ENCODE measurements around the gene ORMDL3. TPM values are rescaled to one million over a fixed set of nuclear protein-coding genes. Genes with fewer than 3 reads are reported as not detected.

ORMDL3 gene
- total RNA-seq, 1 experiment from 2014 or later, result 14.7 TPM

DNA sequence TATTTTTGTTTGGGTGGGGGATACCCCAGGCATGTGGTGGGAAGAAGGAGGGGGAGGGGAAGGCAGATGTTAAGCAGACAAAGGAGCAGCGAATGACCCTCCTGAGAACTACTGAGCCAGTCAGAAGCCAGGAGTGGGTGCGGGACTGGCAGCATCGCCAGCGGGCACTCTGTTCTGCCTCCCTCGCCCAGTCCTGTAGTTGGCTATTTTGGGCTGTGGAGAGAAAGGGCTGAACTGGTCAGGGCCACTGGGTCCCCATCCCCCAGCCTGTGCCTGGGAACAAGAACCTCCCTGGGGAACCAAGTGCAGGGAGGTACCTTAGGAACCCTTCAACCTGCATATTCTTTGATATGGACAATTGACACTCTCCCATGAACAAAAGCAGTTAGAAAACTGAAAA is 6.5 kb upstream of the ORMDL3 start:
- Mint-ChIP-seq H3K27ac (ENCODE audit: low read depth, unreplicated experiment) (no peak overlapping the region), H3K4me3 (ENCODE audit: unreplicated experiment) (no peak overlapping the region), H3K27me3 (ENCODE audit: insufficient read depth, unreplicated experiment) (no peaks in the 10 kb centered on the region), H3K4me1 (ENCODE audit: insufficient read depth, unreplicated experiment) (peaks cover 10% of the 10 kb centered on the region), H3K36me3 (ENCODE audit: insufficient read depth, unreplicated experiment) (no peaks in the 10 kb centered on the region), H3K9me3 (ENCODE audit: unreplicated experiment) (no peaks in the 10 kb centered on the region)
- TF ChIP-seq, protein P1, sequence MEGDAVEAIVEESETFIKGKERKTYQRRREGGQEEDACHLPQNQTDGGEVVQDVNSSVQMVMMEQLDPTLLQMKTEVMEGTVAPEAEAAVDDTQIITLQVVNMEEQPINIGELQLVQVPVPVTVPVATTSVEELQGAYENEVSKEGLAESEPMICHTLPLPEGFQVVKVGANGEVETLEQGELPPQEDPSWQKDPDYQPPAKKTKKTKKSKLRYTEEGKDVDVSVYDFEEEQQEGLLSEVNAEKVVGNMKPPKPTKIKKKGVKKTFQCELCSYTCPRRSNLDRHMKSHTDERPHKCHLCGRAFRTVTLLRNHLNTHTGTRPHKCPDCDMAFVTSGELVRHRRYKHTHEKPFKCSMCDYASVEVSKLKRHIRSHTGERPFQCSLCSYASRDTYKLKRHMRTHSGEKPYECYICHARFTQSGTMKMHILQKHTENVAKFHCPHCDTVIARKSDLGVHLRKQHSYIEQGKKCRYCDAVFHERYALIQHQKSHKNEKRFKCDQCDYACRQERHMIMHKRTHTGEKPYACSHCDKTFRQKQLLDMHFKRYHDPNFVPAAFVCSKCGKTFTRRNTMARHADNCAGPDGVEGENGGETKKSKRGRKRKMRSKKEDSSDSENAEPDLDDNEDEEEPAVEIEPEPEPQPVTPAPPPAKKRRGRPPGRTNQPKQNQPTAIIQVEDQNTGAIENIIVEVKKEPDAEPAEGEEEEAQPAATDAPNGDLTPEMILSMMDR (IDR thresholded peaks at IDR 0.05; ENCODE audit: unreplicated experiment), result no peak
- BruUV-seq (replicated peaks), result no TSS peak
- POLR2A ChIA-PET, result interaction anchor here (0.6 kb wide), 1 partner anchor 252 kb away, joined by 3 read pairs; no protein-coding TSS in a partner anchor
- intact Hi-C loops (cut with micrococcal nuclease), result no loop called here
- no peak for DNase-seq (ENCODE audit: unreplicated experiment)
- CTCF ChIA-PET, result no interaction called here

DNA sequence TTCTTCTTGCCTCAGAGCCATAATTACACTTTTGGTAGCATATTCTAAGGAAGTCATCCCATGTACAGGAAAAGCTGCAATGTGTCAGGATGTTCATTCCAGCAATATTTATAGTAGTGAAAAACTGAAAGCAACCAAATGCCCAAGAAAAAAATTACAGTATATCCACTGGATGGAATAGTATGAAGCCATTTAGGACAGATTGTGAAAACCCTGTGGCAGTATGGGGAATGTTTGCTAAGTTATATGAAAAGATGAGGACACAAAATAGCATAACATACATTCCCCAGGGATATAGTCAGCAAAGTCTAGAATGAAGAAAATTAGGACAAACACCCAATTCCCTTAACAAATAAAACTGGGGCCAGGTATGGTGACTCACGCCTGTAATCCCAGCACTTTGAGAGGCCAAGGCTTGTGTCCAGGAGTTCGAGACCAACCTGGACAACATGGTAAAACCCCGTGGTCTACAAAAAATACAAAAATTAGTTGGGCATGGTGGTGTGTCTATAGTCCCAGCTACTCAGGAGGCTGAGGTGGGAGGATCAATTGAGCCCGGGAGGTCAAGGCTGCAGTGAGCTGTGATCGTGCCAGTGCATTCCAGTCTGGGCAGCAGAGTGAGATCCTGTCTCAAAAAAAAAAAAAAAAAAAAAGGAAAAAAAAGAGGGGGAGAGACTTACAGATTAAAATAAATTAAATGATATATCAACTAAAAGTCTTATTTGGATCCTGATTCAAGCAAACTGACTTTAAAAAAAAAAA is 2.4 kb upstream of the ORMDL3 start:
- no TSS peak for BruUV-seq (replicated peaks)

DNA sequence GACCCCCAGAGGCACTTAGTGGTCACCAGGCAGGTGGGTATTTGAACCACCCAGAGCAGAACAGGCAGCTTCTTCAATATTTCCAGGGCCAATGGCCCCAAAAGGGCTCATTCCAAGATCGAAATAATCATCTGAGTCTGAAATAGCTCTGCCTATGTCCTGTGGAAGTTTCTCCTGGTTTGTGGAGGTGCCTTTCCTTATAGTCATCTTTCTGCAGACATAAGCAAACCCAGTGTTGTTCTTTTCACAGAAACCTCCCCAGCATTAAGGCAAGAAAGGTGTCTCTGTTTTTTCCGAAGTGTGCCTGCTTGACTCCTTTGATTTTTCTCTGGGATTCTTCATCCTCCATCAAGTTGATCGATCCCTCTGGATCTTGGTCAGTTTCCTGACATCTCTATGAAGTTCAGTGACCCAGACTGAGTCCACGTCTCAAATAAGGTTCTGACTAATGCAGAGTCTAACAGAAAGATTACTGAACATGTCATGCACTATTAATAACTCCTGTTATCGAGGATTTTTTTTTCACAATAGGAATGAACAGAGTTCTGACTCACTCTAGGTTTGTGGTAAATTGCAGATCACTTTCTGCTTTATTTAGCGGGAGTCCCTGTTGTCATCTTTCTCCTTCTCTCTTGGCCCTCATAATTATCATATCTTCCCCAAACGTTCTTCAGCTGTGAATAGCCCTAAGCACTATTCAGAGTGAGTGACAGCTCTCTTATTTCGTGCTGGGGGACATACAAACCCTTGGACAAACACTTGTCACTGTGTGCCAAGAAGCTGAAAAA is 1.7 kb upstream of the ORMDL3 start:
- Mint-ChIP-seq H3K36me3 (ENCODE audit: insufficient read depth, unreplicated experiment) (no peaks in the 10 kb centered on the region), H3K4me3 (ENCODE audit: unreplicated experiment) (peak overlapping the region; percentile 10)
- no TSS peak for BruUV-seq (replicated peaks)

More for the DNA sequence above, 2.4 kb upstream of the ORMDL3 start:
- H3K27me3 Mint-ChIP-seq (ENCODE audit: insufficient read depth, unreplicated experiment), result no peaks in the 10 kb centered on the region
- no peaks in the 10 kb centered on the region for H3K36me3 Mint-ChIP-seq (ENCODE audit: insufficient read depth, unreplicated experiment)
- H3K27ac Mint-ChIP-seq (ENCODE audit: low read depth, unreplicated experiment), result peak overlapping the region; percentile 59
- peaks cover 18% of the 10 kb centered on the region for H3K4me1 Mint-ChIP-seq (ENCODE audit: insufficient read depth, unreplicated experiment)
- CTCF ChIA-PET, result interaction anchor here (0.6 to 0.7 kb wide), 6 partner anchors 47 to 307 kb away, joined by 3 to 5 read pairs (median 3); partner anchors contain the start of gene CSF3
- POLR2A ChIA-PET, result interaction anchor here (0.6 to 1.6 kb wide), 6 partner anchors 9 to 469 kb away, joined by 3 read pairs; no protein-coding TSS in a partner anchor
- TF ChIP-seq, protein P1 (IDR thresholded peaks at IDR 0.05; ENCODE audit: unreplicated experiment), result no peak
- H3K9me3 Mint-ChIP-seq (ENCODE audit: unreplicated experiment), result no peaks in the 10 kb centered on the region
- intact Hi-C loops (cut with micrococcal nuclease), result loop anchor here (1.0 kb wide), 1 partner anchor 50 kb away; the partner anchor contains the start of gene PSMD3
- DNase-seq (ENCODE audit: unreplicated experiment), result peak; percentile 55
- no peak overlapping the region for H3K4me3 Mint-ChIP-seq (ENCODE audit: unreplicated experiment)

More for the DNA sequence above, 1.7 kb upstream of the ORMDL3 start:
- TF ChIP-seq, protein P1 (IDR thresholded peaks at IDR 0.05; ENCODE audit: unreplicated experiment), result no peak
- H3K27ac Mint-ChIP-seq (ENCODE audit: low read depth, unreplicated experiment), result peak overlapping the region; percentile 59
- H3K4me1 Mint-ChIP-seq (ENCODE audit: insufficient read depth, unreplicated experiment), result peaks cover 18% of the 10 kb centered on the region
- peak; percentile 66 for DNase-seq (ENCODE audit: unreplicated experiment)
- H3K9me3 Mint-ChIP-seq (ENCODE audit: unreplicated experiment), result no peaks in the 10 kb centered on the region
- intact Hi-C loops (cut with micrococcal nuclease), result loop anchor here (1.0 kb wide), 1 partner anchor 51 kb away; the partner anchor contains the start of gene PSMD3
- ChIA-PET POLR2A (interaction anchor here (0.6 to 1.6 kb wide), 5 partner anchors 10 to 468 kb away, joined by 3 read pairs; no protein-coding TSS in a partner anchor), CTCF (interaction anchor here (0.6 to 0.7 kb wide), 6 partner anchors 25 to 307 kb away, joined by 3 to 4 read pairs (median 3); no protein-coding TSS in a partner anchor)
- H3K27me3 Mint-ChIP-seq (ENCODE audit: insufficient read depth, unreplicated experiment), result no peaks in the 10 kb centered on the region
